ENCODE results near the gene TGFBR3.
A peak's percentile ranks its signal among the peaks of the same experiment; 100 is the strongest.

The TGFBR3 gene

GRCh38 chr1:91684481-91685196 is 201.3 kb downstream of the TGFBR3 start:
- H3K4me3 ChIP-seq (replicated peaks in 1 of 2; ENCODE audit: low read depth in 2 of 2, low read length in 2 of 2) = no peak overlapping the region
- DNase-seq (ENCODE audit: low read depth in 2 of 2) = peak; percentile 16 to 59
- TF ChIP-seq CTCF (IDR thresholded peaks at IDR 0.05; ENCODE audit: low read depth, low read length) = no peak

- DNase-seq (ENCODE audit: low read depth in 2 of 2) = no peak
- H3K4me3 ChIP-seq (replicated peaks in 1 of 2; ENCODE audit: low read depth in 2 of 2, low read length in 2 of 2) = no peak overlapping the region
- no peak for TF ChIP-seq CTCF (IDR thresholded peaks at IDR 0.05; ENCODE audit: low read depth, low read length)
Observed at GRCh38 chr1:91683598-91683951, 202.4 kb downstream of the TGFBR3 start.

GRCh38 chr1:91682882-91683597 is 202.9 kb downstream of the TGFBR3 start:
- H3K4me3 ChIP-seq (replicated peaks in 1 of 2; ENCODE audit: low read depth in 2 of 2, low read length in 2 of 2) = no peak overlapping the region
- no peak for TF ChIP-seq CTCF (IDR thresholded peaks at IDR 0.05; ENCODE audit: low read depth, low read length)
- DNase-seq (ENCODE audit: low read depth in 2 of 2) = no peak

GRCh38 chr1:91680556-91681155 is 205.3 kb downstream of the TGFBR3 start:
- no peak for TF ChIP-seq CTCF (IDR thresholded peaks at IDR 0.05; ENCODE audit: low read depth, low read length)
- DNase-seq (ENCODE audit: low read depth in 2 of 2) = no peak

GRCh38 chr1:91679446-91679845 is 206.5 kb downstream of the TGFBR3 start:
- no peak for DNase-seq (ENCODE audit: low read depth in 2 of 2)
- no peak for TF ChIP-seq CTCF (IDR thresholded peaks at IDR 0.05; ENCODE audit: low read depth, low read length)
- no peak overlapping the region for H3K4me3 ChIP-seq (replicated peaks in 1 of 2; ENCODE audit: low read depth in 2 of 2, low read length in 2 of 2)

More at GRCh38 chr1:91680556-91681155, 205.3 kb downstream of the TGFBR3 start:
- no peak overlapping the region for H3K4me3 ChIP-seq (replicated peaks in 1 of 2; ENCODE audit: low read depth in 2 of 2, low read length in 2 of 2)

- TF ChIP-seq CTCF (IDR thresholded peaks at IDR 0.05; ENCODE audit: low read depth, low read length) = no peak
- no peak for DNase-seq (ENCODE audit: low read depth in 2 of 2)
- H3K4me3 ChIP-seq (replicated peaks in 1 of 2; ENCODE audit: low read depth in 2 of 2, low read length in 2 of 2) = no peak overlapping the region
Observed at GRCh38 chr1:91676030-91676429, 209.9 kb downstream of the TGFBR3 start.

All from cardiac fibroblast (primary cell).